Mammary epithelial cell (primary cell): Measurements from ENCODE around the gene SCARB1.

Source experiments
- CTCF ChIP-seq, 2 donors: IDR thresholded peaks in 1 of 2; conservative IDR thresholded peaks in 1 of 2; 2 replicates each; pipeline ENCODE4 v1.5.1; 2011 to 2012; ENCODE audit warnings: inconsistent platforms in 2 of 2, low read length in 2 of 2, mild to moderate bottlenecking in 2 of 2, control low read depth in 1 of 2, low read depth in 1 of 2; ENCODE audit not compliant: insufficient read depth in 1 of 2; ENCODE audit errors: extremely low read depth in 1 of 2
- EZH2 ChIP-seq: IDR thresholded peaks from 2 replicates; pipeline ENCODE4 v1.6.1; 2012; ENCODE audit warnings: low read length, inconsistent platforms, borderline replicate concordance

GRCh38 chr12:124856132-124856841, 7.4 kb downstream of the SCARB1 start:
- TF ChIP-seq CTCF (conservative IDR thresholded peaks at IDR 0.05 in 1 of 2, IDR thresholded peaks at IDR 0.05 in 1 of 2; ENCODE audit: extremely low read depth in 1 of 2, insufficient read depth in 1 of 2, low read depth in 1 of 2, low read length in 2 of 2): no peak
- TF ChIP-seq EZH2: no peak
